Stimulated activated CD4-positive, alpha-beta T cell treated with anti-CD3 and anti-CD28 coated beads, Interleukin-1b, Interleukin-23, amount 100 ng/mL, for 1 hour (primary cell): ENCODE data around the gene LPCAT4.
A peak's percentile ranks its signal among the peaks of the same experiment; 100 is the strongest.
"Not testable (repeated sequence)": the region's sequence is repeated elsewhere in the genome, so short reads cannot be mapped to it uniquely, and the experiment has no call there.

Experiments
- DNase-seq, 2 donors: peaks; one replicate each; pipeline ENCODE4 v3.0.0-alpha.2; 2020; ENCODE audit warnings: low read depth in 2 of 2

LPCAT4 gene

DNA sequence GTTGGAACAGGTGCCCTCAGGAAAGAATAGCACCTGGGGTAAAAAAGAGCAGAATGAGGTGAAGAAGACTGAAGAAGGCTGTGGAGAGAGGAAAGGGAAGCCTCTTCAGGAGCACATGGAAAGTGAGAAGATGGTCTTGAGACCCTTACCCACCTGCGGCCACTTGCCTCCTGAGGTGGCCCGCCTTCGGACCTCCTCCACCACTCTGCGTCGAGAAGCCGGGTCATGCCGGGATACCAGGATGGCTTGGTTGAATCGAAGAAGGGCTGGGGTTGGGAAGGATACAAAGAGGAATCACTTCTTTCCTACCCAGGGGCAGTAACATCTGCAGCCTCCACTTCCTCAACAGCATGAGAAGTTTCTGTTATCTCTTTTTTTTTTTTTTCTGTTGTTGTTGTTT, 3.0 kb downstream of the LPCAT4 start:
- DNase-seq: no peak

GRCh38 chr15:34362047-34362773, 4.8 kb downstream of the LPCAT4 start:
- DNase-seq: no peak

DNA sequence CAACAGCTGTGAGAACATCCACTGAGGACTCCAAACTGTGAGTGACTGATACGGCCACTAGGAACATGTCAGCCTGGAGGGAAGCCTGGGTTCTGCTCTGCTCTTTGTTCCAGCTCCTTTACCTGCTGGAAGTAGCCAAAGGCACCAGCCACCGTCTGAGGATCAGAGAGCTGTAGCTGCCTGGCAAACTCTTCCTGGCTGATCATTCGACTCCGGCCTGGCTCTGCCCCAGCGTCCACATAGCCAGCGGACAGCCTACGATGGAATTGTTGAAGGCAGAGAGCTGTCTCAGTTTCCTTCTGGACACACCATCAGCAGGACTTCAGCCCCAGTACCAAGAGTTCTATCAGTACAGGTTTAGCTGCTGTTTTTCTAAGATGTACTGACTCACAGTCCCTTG, 5.7 kb downstream of the LPCAT4 start:
- DNase-seq: no peak

GRCh38 chr15:34360298-34360697, 6.7 kb downstream of the LPCAT4 start:
- DNase-seq: no peak

DNA sequence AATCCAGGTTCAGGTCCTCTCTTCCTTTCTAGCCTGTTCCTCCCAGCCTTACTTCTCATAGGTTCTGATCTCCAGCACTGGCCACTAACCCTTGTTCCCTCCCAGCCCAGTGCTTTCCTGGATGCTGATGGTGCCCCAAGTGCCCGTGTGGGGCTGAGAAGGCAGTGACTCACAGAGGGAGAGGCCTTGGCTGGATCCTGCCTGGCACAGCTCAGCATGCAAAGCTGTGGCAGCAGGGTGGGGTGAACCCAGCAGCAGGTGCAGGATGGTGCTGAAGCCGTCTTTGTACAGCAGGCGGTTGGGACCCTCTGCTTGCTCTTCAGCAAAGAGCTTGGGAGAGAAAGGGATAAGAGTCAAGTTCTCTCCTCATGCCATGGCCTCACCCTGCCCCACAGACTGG, 7.6 kb downstream of the LPCAT4 start:
- no peak for DNase-seq

DNA sequence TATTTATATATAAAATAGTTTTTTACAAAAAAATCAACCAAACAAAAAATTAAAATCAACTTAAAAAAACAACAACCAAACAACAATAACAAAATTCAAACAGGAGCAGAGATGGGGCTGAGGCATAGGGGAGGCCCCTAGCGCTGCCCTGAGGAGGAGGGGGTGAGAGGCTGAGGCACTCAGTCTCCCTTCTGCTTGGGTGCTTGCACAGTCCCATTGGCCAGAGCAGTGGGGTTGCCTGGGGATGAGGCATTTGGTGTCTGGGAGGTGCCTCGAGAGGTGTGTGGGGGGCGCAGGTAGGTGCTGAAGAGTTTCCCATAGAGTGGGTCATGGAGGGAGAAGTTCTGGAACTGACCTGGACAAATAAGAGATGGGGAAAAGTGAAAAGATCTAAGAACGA, 8.0 kb downstream of the LPCAT4 start:
- no peak for DNase-seq

DNA sequence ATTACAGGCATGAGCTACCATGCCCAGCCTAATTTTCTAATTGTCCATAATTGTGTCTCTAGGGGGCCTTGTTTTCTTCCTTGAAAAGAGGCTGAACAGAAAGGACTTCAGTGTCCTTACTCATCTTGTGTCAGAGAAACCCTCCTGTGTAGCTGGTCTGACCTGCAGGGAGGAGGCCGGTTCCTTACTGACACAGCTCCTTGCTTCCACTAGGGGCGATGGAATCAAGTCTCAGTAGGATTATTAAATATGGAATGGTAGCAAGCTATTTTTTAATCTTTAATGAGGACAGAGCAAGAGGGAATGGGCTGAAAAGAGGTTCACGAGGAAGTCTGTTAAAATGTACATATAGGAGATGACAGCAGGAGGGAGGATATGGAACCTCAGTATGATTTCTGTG, 8.6 kb downstream of the LPCAT4 start:
- DNase-seq: no peak

- DNase-seq: no peak
Measured at GRCh38 chr15:34357653-34358052, 9.3 kb downstream of the LPCAT4 start.

- no peak for DNase-seq
Measured at GRCh38 chr15:34355241-34355640, 11.8 kb downstream of the LPCAT4 start.

- DNase-seq: no peak
Measured at GRCh38 chr15:34354286-34354685, 12.7 kb downstream of the LPCAT4 start.

- no peak for DNase-seq
Measured at GRCh38 chr15:34353627-34354026, 13.4 kb downstream of the LPCAT4 start.

DNA sequence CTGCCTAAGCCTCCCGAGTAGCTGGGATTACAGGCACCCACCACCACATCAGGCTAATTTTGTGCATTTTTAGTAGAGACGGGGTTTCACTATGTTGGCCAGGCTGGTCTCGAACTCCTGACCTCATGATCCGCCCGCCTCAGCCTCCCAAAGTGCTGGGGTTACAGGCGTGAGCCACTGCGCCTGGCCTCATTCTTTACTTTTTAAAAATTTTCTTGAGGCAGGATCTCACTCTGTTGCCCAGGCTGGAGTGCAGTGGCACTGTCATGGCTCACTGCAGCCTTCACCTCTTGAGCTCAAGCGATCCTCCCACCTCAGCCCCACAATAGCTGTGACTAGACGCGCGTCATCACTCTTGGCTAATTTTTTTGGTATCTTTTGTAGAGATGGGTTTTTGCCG, 14.0 kb downstream of the LPCAT4 start:
- not testable (repeated sequence) for DNase-seq

- no peak for DNase-seq
Measured at GRCh38 chr15:34349769-34350168, 17.2 kb downstream of the LPCAT4 start.

- no peak for DNase-seq
Measured at GRCh38 chr15:34348735-34349300, 18.2 kb downstream of the LPCAT4 start.

GRCh38 chr15:34347951-34348638, 18.9 kb downstream of the LPCAT4 start:
- no peak for DNase-seq

- peak; percentile 85 to 97 for DNase-seq
Measured at GRCh38 chr15:34342737-34343575, 24.0 kb downstream of the LPCAT4 start, which contains the start of the genes NOP10 and NUTM1. Gene NOP10 (minus strand): TSS chr15:34343136. CDS start chr15:34343073, 63 bp downstream. Gene NUTM1 (plus strand): TSS chr15:34343315. CDS start chr15:34343697, 382 bp downstream.

GRCh38 chr15:34342213-34342736, 24.7 kb downstream of the LPCAT4 start:
- DNase-seq: not testable (repeated sequence)

DNA sequence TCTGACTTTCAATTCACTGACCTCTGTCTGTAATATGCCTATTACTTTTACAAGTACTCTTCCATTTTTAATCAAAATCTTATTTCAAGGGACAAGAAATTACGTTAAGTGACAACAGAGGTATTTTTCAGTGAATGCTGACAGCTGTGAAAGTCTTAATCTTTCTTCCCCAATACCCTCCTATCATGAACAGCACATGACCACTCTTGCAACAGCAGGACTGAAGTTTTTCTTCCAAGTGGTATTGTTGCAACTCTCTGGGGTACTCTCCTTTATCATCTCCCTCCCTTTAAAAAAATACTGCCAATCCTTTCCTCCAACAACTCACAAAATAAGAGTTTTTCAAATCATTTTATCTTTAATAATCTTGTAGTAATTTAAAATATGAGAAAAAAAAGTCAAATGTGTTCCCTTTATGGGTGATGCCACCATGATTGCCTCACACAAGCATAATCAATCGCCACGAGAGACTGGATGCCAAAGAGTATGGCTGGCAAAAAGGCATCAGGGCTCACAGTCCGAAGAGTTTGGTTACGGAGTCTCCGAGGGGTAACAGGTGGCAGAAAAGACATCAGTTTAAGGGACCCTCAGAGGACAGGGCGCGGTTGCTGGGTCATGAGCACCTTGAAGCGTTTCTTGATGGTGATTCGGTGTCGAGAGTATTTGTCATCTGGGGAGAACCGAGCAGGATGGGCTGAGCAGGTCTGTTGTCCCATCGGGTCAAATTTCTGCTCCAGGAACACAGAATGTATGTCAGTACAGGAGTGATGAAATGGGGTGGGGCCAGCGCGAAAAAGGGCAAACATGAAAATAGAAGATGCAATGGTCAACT, 25.4 kb downstream of the LPCAT4 start:
- DNase-seq: no peak

GRCh38 chr15:34339946-34340345, 27.1 kb downstream of the LPCAT4 start:
- DNase-seq: no peak

DNA sequence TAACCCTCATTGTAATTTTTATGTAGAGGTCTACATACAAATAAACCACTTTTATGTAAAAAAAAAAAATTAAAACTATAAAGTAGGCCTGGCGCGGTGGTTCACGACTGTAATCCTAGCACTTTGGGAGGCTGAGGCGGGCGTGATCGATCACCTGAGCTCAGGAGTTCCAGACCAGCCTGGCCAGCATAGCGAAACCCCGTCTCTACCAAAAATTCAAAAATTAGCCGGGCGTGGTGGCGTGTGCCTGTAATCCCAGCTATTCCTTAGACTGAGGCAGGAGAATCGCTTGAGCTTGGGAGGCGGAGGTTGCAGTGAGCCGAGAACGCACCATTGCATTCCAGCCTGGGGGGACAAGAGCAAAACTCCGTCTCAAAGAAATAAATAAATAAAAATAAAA, 28.6 kb downstream of the LPCAT4 start:
- DNase-seq: no peak
